Astrocyte of the spinal cord (primary cell): ENCODE data around the gene RBM46.

Source experiments
- DNase-seq: peaks from one replicate; pipeline ENCODE4 v3.0.0; 2011; ENCODE audit warnings: low read depth, low spot score
- H3K4me3 ChIP-seq: 2 replicates; pipeline ENCODE4 v1.5.1; 2011; ENCODE audit warnings: low read depth, mild to moderate bottlenecking, low read length, moderate library complexity
- CTCF ChIP-seq: IDR thresholded peaks from 2 replicates; pipeline ENCODE4 v1.5.1; 2012; ENCODE audit warnings: low read depth, mild to moderate bottlenecking, low read length, inconsistent platforms
- in situ Hi-C: cut with HindIII; loops from 2 replicates; pipeline ENCODE4 v1.10.0; 2017; ENCODE audit warnings: low sequenced_read_pairs

Gene RBM46

GRCh38 chr4:154740462-154740861 lies 40.6 kb upstream of the RBM46 start:
- in situ Hi-C loops: no loop called here
- no peak for DNase-seq
- TF ChIP-seq CTCF: no peak
- no peak overlapping the region for H3K4me3 ChIP-seq

- in situ Hi-C loops: no loop called here
- no peak for DNase-seq
- TF ChIP-seq CTCF: no peak
- H3K4me3 ChIP-seq: no peak overlapping the region
Observed at GRCh38 chr4:154741131-154741665, 39.9 kb upstream of the RBM46 start.

- peak overlapping the region; percentile 20 for H3K4me3 ChIP-seq
Observed at GRCh38 chr4:154741922-154742850, 38.9 kb upstream of the RBM46 start.

GRCh38 chr4:154743683-154744340 lies 37.3 kb upstream of the RBM46 start, which contains the start of gene LRAT:
Gene LRAT (plus strand): TSS chr4:154744000. CDS start chr4:154744327, 327 bp downstream.
- DNase-seq: peak; percentile 18
- no peak for TF ChIP-seq CTCF
- in situ Hi-C loops: no loop called here
- peak within 1 kb of the TSS; percentile 41 for H3K4me3 ChIP-seq

More at GRCh38 chr4:154741922-154742850, 38.9 kb upstream of the RBM46 start:
- DNase-seq: peak; percentile 36
- in situ Hi-C loops: no loop called here
- no peak for TF ChIP-seq CTCF

GRCh38 chr4:154744341-154744926 lies 36.6 kb upstream of the RBM46 start:
- in situ Hi-C loops: no loop called here
- TF ChIP-seq CTCF: no peak
- H3K4me3 ChIP-seq: peak overlapping the region; percentile 41
- no peak for DNase-seq

- DNase-seq: no peak
- no peak for TF ChIP-seq CTCF
- in situ Hi-C loops: no loop called here
- H3K4me3 ChIP-seq: no peak overlapping the region
Observed at GRCh38 chr4:154757713-154758112, 23.4 kb upstream of the RBM46 start.
